A549 (cell line): ENCODE data around the gene KCNF1. TPM values are rescaled to one million over a fixed set of nuclear protein-coding genes. Genes with fewer than 3 reads are reported as not detected.
"Not testable (repeated sequence)": the region's sequence is repeated elsewhere in the genome, so short reads cannot be mapped to it uniquely, and the experiment has no call there.

Source experiments
- ATAC-seq, 2 experiments: fragments of 200-7000 bp in 1 of 2; fragments of >200 bp in 1 of 2; cut with Nextera tagmentation in 1 of 2; cut with Tn5 transposase in 1 of 2; 3 replicates each; pipeline versions ENCODE4 v1.8.0 to v1.9.1; 2018 to 2020; ENCODE audit warnings: mild to moderate bottlenecking in 1 of 2, moderate library complexity in 1 of 2
- CTCF ChIA-PET: fragments of 300-600 bp; sonication (Branson Sonifier 250); formaldehyde crosslinking; extraction: SDS; loops from one replicate; lab custom pipeline; 2021; ENCODE audit warnings: antibody characterized with exemption, inconsistent platforms; lab: Yijun Ruan, JAX
- POLR2A ChIA-PET: fragments of 350-600 bp; formaldehyde crosslinking; extraction: SDS; loops from one replicate; lab custom pipeline; 2021; ENCODE audit warnings: antibody characterized with exemption, inconsistent platforms; lab: Yijun Ruan, JAX
- DNase-seq, 2 experiments: peaks; one replicate each; pipeline versions ENCODE4 v3.0.0 to v3.0.0-alpha.2; 2011 to 2016; ENCODE audit warnings: low read depth in 1 of 2, low spot score in 1 of 2
- FAIRE-seq: peaks from 2 replicates; lab custom pipeline; 2011; peaks lifted over from hg19 to GRCh38; lab: Jason Lieb, UNC
- H3K27ac ChIP-seq, 2 experiments: fragments of >200 bp; sonication (Bioruptor Twin); formaldehyde crosslinking; 3 replicates each; pipeline ENCODE4 v1.5.1; 2016 to 2017
- H3K4me1 ChIP-seq: fragments of >200 bp; sonication (Bioruptor Twin); formaldehyde crosslinking; 3 replicates; pipeline ENCODE4 v1.6.1; 2016
- H3K4me2 ChIP-seq: fragments of >200 bp; sonication (Bioruptor Twin); formaldehyde crosslinking; 3 replicates; pipeline ENCODE4 v1.6.1; 2016
- H3K4me3 ChIP-seq: fragments of >200 bp; sonication (Bioruptor Twin); formaldehyde crosslinking; 3 replicates; pipeline ENCODE4 v1.5.1; 2016
- H3K9me3 ChIP-seq: fragments of >200 bp; sonication (Bioruptor Twin); formaldehyde crosslinking; 3 replicates; pipeline ENCODE4 v1.6.1; 2016
- BCL3 ChIP-seq: fragments of >200 bp; sonication (Bioruptor Twin); formaldehyde crosslinking; IDR thresholded peaks from 3 replicates; pipeline ENCODE4 v1.6.1; 2016
- CEBPB ChIP-seq, 2 experiments: fragments of >200 bp in 1 of 2; sonication (Bioruptor Twin) in 1 of 2; formaldehyde crosslinking in 1 of 2; IDR thresholded peaks; 2 replicates each; pipeline ENCODE4 v1.6.1; 2012 to 2016
- EP300 ChIP-seq, 2 experiments: fragments of >200 bp; sonication (Bioruptor Twin); formaldehyde crosslinking; IDR thresholded peaks; 2 replicates in 1 of 2; 3 replicates in 1 of 2; pipeline ENCODE4 v1.6.1; 2016 to 2017
- FOSB ChIP-seq: fragments of 250-450 bp; sonication (Bioruptor Pico); IDR thresholded peaks from 2 replicates; pipeline ENCODE4 v1.5.0; 2020; ENCODE audit warnings: mild to moderate bottlenecking, moderate library complexity
- GATA3 ChIP-seq: IDR thresholded peaks from 2 replicates; pipeline ENCODE4 v1.6.1; 2012; ENCODE audit warnings: borderline replicate concordance
- HES2 ChIP-seq: fragments of >200 bp; sonication (Bioruptor Twin); formaldehyde crosslinking; IDR thresholded peaks from 2 replicates; pipeline ENCODE4 v1.6.1; 2016
- HOXA7 ChIP-seq: fragments of 250-450 bp; sonication (Bioruptor Pico); IDR thresholded peaks from 2 replicates; pipeline ENCODE4 v1.5.0; 2020; ENCODE audit warnings: mild to moderate bottlenecking, moderate library complexity
- HOXB13 ChIP-seq: fragments of 250-450 bp; sonication (Bioruptor Pico); IDR thresholded peaks from 2 replicates; pipeline ENCODE4 v1.5.0; 2020; ENCODE audit warnings: low read depth, mild to moderate bottlenecking, moderate library complexity
- KDM5A ChIP-seq: fragments of 200-600 bp; sonication (generic); IDR thresholded peaks from 2 replicates; pipeline ENCODE4 v1.6.1; 2016; ENCODE audit warnings: antibody characterized with exemption, mild to moderate bottlenecking
- MAX ChIP-seq: IDR thresholded peaks from 2 replicates; pipeline ENCODE4 v1.6.1; 2012
- NFE2L2 ChIP-seq: fragments of 150-350 bp; conservative IDR thresholded peaks from 2 replicates; pipeline ENCODE4 v1.6.1; 2014; ENCODE audit warnings: low read length
- NPAS2 ChIP-seq: fragments of 250-450 bp; sonication (Bioruptor Pico); IDR thresholded peaks from 2 replicates; pipeline ENCODE4 v1.8.0; 2022; ENCODE audit warnings: mild to moderate bottlenecking, moderate library complexity, borderline replicate concordance
- PBX3 ChIP-seq: IDR thresholded peaks from 2 replicates; pipeline ENCODE4 v1.6.1; 2012
- RARB ChIP-seq: fragments of 250-450 bp; sonication (Bioruptor Pico); IDR thresholded peaks from 2 replicates; pipeline ENCODE4 v1.8.0; 2021; ENCODE audit warnings: mild to moderate bottlenecking, moderate library complexity
- RCOR1 ChIP-seq: fragments of 150-350 bp; IDR thresholded peaks from 2 replicates; pipeline ENCODE4 v1.6.1; 2014; ENCODE audit warnings: antibody characterized with exemption, low read length, low read depth
- REST ChIP-seq: fragments of 200-600 bp; sonication (generic); IDR thresholded peaks from 2 replicates; pipeline ENCODE4 v1.6.1; 2016; ENCODE audit warnings: antibody characterized with exemption, mild to moderate bottlenecking, moderate library complexity
- SREBF2 ChIP-seq: fragments of 450-650 bp; IDR thresholded peaks from 2 replicates; pipeline ENCODE4 v1.6.1; 2014; ENCODE audit warnings: mild to moderate bottlenecking, moderate library complexity
- WGBS: methylation state at CpG from one replicate; pipeline ENCODE4 v1.1.6; 2017; ENCODE audit errors: missing lambda C conversion rate; 5-methylcytosine and 5-hydroxymethylcytosine counted together
- polyA plus RNA-seq, 4 experiments: library from polyadenylated mRNA; depleted of rRNA in 3 of 4; stranded (reverse); fragments of >200 nt; fragmentation: RNase III in 1 of 4; extraction: RNeasy Plus Mini Kit Qiagen cat#74134 plus additional on column Dnase treatment in 1 of 4; gene quantifications; 2 replicates in 3 of 4; 3 replicates in 1 of 4; pipeline ENCODE4 v1.2.3, GENCODE V29; 2011 to 2017

KCNF1 gene
- polyA plus RNA-seq, 2 of the 4 experiments (the other 2 are of a cell fraction): 3.7 to 4.4 TPM

GRCh38 chr2:10957391-10957790 lies 45.7 kb downstream of the KCNF1 start:
- ChIA-PET CTCF (no interaction called here), POLR2A (no interaction called here)
- Histone ChIP-seq H3K9me3 (peaks cover 10% of the 10 kb centered on the region; the same call in 2 of the 3 replicates), H3K4me1 (no peaks in the 10 kb centered on the region), H3K27ac (no peak overlapping the region), H3K4me2 (no peak overlapping the region), H3K4me3 (no peak overlapping the region)
- no peak for FAIRE-seq
- TF ChIP-seq FOSB (CRISPR knock-in tag) (no peak), HOXA7 (CRISPR knock-in tag) (no peak), REST (no peak), GATA3 (no peak), RCOR1 (no peak), EP300 (IDR thresholded peaks at IDR 0.05) (no peak), MAX (no peak), CEBPB (IDR thresholded peaks at IDR 0.05) (no peak), PBX3 (no peak), SREBF2 (no peak), BCL3 (no peak), NFE2L2 (no peak), HOXB13 (no peak), KDM5A (no peak), HES2 (no peak), RARB (CRISPR knock-in tag) (no peak), NPAS2 (CRISPR knock-in tag) (no peak)
- ATAC-seq: no peak
- 73% methylated on average over 3 of the region's 3 CpGs for WGBS
- no peak for DNase-seq

- ATAC-seq, DNase-seq, H3K4me2 ChIP-seq, H3K4me3 ChIP-seq, H3K9me3 ChIP-seq, H3K27ac ChIP-seq, POLR2A ChIA-PET, H3K4me1 ChIP-seq, FAIRE-seq: not testable (repeated sequence)
- CTCF ChIA-PET: interaction anchor here (0.5 to 2.3 kb wide), 6 partner anchors 10 to 165 kb away, joined by 3 to 8 read pairs (median 6); no protein-coding TSS in a partner anchor
- 88% methylated on average over 3 of the region's 3 CpGs for WGBS
These were observed 46.7 kb downstream of the KCNF1 start for GRCh38 chr2:10958452-10958851.
